ENCODE results near the gene MAP2K5.

- no peak for TF ChIP-seq POLR2A (IDR thresholded peaks at IDR 0.05; ENCODE audit: extremely low read depth, insufficient read length)
- no peak for TF ChIP-seq CTCF (IDR thresholded peaks at IDR 0.05; ENCODE audit: low read depth, low read length)
Observed at GRCh38 chr15:67819636-67820035, 277.1 kb downstream of the MAP2K5 start.
